ENCODE measurements around the gene ABCA4.

Gene ABCA4

GRCh38 chr1:94032637-94033036 lies 88.3 kb downstream of the ABCA4 start:
- DNase-seq (ENCODE audit: low read depth) = no peak
- TF ChIP-seq, protein P1, sequence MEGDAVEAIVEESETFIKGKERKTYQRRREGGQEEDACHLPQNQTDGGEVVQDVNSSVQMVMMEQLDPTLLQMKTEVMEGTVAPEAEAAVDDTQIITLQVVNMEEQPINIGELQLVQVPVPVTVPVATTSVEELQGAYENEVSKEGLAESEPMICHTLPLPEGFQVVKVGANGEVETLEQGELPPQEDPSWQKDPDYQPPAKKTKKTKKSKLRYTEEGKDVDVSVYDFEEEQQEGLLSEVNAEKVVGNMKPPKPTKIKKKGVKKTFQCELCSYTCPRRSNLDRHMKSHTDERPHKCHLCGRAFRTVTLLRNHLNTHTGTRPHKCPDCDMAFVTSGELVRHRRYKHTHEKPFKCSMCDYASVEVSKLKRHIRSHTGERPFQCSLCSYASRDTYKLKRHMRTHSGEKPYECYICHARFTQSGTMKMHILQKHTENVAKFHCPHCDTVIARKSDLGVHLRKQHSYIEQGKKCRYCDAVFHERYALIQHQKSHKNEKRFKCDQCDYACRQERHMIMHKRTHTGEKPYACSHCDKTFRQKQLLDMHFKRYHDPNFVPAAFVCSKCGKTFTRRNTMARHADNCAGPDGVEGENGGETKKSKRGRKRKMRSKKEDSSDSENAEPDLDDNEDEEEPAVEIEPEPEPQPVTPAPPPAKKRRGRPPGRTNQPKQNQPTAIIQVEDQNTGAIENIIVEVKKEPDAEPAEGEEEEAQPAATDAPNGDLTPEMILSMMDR (conservative IDR thresholded peaks at IDR 0.05; ENCODE audit: low read depth, low read length) = no peak
- no peak overlapping the region for H3K4me3 ChIP-seq (ENCODE audit: low read length)

DNA sequence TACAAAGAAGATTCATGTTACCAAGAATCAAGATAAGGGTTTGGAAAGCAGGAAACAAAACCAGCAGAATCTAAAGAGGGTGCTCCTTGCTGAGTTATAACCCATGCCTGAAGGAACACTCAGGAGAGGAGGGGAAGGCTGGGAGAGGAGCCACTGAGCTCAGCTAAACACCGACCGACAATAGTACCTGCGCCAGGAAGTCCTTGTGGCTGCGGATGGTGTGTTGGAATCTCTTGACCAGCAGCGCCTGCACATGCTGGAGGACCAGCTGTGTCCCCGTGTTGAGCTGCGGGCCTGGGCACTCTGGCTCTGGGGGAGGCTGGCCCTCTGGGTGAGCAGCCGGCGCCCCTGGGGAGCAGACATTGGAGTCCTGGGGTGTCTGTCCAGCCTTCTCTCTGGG lies 89.4 kb downstream of the ABCA4 start:
- TF ChIP-seq, protein P1 (conservative IDR thresholded peaks at IDR 0.05; ENCODE audit: low read depth, low read length) = no peak
- H3K4me3 ChIP-seq (ENCODE audit: low read length) = no peak overlapping the region
- no peak for DNase-seq (ENCODE audit: low read depth)

DNA sequence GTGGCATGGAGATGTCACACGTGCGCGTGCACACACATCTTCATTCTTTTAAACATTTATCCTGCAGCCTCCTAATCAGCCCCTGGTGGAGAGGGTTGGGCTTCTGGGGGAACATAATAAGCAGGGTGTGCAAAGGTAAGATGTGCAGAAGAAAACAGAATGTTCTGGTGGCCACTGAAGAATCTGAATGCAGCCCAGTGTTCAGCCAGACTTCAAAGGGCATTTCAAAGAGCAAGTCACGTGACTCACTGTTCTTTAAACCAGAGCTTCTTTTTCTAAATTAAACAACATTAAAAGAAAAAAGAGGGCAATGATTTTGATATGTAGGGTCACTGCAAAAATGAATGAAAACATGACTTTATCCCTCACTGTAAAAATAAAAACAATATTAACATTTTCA lies 89.8 kb downstream of the ABCA4 start:
- TF ChIP-seq, protein P1 (conservative IDR thresholded peaks at IDR 0.05; ENCODE audit: low read depth, low read length) = no peak
- no peak overlapping the region for H3K4me3 ChIP-seq (ENCODE audit: low read length)
- no peak for DNase-seq (ENCODE audit: low read depth)

DNA sequence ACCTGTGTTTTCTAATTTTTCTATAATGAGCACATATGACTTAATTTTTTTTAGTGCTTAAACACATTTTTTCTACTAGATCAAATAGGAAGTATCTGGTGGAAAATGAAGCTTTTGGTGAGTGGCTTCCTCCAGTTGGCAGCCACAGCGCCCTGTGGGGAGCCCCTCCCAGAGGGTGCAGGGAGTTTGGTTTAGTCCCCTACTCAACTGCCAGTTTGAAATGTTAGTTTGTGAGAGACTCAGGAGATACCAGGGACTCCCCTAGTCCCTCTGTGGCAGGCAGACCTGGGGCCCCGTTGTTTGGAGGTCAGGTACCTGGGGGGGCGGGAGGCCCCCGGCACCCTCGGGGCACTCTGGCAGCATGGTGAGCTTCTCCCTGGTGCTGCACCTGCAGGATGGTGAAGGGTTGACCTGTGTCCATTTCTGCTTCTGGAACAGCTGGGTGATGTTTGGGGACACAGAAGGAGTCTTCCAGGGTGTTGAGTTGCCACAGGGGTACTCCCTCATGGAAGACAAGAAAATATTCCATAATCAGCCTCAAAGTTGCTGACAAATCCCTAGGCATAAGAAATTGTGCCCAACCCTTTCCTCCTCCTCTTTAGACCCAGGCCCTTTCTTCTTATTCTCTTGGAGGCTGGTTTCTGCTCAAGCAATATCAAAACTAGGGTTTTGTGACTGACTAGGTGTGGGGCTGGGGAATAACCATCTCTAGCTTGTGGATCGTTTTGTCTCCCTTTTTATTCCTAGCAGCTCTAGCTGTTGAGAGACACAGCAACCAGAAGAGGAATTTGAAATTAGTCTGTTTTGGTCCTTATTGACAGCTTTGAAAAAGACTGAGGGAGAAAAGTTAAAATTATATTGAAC lies 91.6 kb downstream of the ABCA4 start:
- TF ChIP-seq, protein P1 (conservative IDR thresholded peaks at IDR 0.05; ENCODE audit: low read depth, low read length) = no peak
- DNase-seq (ENCODE audit: low read depth) = no peak
- H3K4me3 ChIP-seq (ENCODE audit: low read length) = no peak overlapping the region

DNA sequence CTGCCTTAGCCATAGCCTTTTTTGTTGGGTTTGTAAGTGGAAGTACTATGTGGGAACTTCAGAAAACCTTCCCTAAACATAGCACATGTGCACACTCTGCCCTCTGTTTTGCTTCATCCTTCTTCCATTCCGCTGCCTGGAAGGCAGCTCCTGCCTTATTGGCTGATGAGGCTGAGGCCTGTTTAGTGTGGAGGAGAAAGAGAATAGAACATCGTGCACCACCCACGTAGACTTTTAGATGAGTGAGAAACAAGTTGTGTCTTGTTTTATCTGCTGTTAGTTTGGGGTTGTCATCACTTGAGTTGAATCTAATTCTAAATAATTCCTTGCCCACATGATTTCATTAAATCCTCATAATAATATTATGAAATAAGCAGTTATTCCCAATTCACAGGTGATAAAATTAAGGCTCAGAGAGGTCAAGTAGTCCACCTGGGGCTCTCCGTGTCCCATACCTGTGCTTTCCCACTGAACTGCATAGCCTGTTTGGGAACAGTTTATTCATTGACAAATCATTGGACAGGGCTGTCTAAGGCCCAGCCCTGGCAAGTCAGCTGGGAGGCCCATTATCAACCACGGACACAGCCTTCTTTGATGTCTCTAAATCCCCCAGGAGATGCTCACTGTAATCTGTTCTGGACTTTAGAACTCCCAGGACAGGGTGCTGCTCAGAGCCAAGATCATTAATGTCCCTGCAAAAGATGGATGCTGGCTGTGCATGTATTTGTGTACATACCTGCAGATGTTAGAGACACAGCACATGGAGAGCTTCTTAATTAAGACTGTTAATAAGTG lies 93.0 kb downstream of the ABCA4 start:
- TF ChIP-seq, protein P1 (conservative IDR thresholded peaks at IDR 0.05; ENCODE audit: low read depth, low read length) = no peak
- H3K4me3 ChIP-seq (ENCODE audit: low read length) = no peak overlapping the region
- no peak for DNase-seq (ENCODE audit: low read depth)

- DNase-seq (ENCODE audit: low read depth) = no peak
- TF ChIP-seq, protein P1 (conservative IDR thresholded peaks at IDR 0.05; ENCODE audit: low read depth, low read length) = no peak
- no peak overlapping the region for H3K4me3 ChIP-seq (ENCODE audit: low read length)
Observed at GRCh38 chr1:94026619-94027380, 94.1 kb downstream of the ABCA4 start.

Data from retinal pigment epithelial cell (primary cell).